Measurements from ENCODE around the gene C20orf204.

DNA sequence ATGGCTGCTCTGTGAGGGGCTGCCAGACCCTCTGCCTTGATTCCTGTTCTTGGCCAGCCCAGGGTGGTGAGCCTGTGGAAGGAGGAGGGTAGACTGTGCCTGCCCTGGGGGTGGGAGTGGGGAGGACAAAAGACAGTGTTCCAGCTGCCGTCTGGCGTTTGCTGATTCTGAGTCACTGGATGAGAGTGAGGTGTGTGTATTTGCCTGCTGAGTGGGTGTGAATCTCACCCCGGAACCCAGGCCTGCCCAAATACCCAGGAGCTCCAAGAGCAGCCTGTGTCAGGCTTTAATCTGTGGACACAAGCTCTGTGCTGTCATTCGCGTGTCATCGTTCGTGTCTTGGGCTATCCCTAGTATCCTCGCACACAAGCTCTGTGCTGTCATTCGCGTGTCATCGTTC is 50.8 kb downstream of the C20orf204 start:
- TF ChIP-seq, protein P1, sequence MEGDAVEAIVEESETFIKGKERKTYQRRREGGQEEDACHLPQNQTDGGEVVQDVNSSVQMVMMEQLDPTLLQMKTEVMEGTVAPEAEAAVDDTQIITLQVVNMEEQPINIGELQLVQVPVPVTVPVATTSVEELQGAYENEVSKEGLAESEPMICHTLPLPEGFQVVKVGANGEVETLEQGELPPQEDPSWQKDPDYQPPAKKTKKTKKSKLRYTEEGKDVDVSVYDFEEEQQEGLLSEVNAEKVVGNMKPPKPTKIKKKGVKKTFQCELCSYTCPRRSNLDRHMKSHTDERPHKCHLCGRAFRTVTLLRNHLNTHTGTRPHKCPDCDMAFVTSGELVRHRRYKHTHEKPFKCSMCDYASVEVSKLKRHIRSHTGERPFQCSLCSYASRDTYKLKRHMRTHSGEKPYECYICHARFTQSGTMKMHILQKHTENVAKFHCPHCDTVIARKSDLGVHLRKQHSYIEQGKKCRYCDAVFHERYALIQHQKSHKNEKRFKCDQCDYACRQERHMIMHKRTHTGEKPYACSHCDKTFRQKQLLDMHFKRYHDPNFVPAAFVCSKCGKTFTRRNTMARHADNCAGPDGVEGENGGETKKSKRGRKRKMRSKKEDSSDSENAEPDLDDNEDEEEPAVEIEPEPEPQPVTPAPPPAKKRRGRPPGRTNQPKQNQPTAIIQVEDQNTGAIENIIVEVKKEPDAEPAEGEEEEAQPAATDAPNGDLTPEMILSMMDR (IDR thresholded peaks at IDR 0.05) = no peak
- no peak for TF ChIP-seq POLR2A (IDR thresholded peaks at IDR 0.05)

Measured in adrenal gland (tissue), 5 donors.